ENCODE results near the gene F12. TPM values are rescaled to one million over a fixed set of nuclear protein-coding genes. Genes with fewer than 3 reads are reported as not detected.
A peak's percentile ranks its signal among the peaks of the same experiment; 100 is the strongest.

F12 gene
- total and polyA plus RNA-seq, 2 of the 8 experiments (the other 6 are each of a cell fraction or from before 2014, with no cell fraction given) = 6.5 to 7.8 TPM

GRCh38 chr5:177370488-177371119 is 38.8 kb downstream of the F12 start (continued):
- TF ChIP-seq RFX5 (IDR thresholded peaks at IDR 0.05; ENCODE audit: borderline replicate concordance, low read depth, low read length) (no peak), CREB1 (IDR thresholded peaks at IDR 0.05) (peak; percentile 38; the same call in 1 of the 2 replicates), CHD7 (IDR thresholded peaks at IDR 0.05; ENCODE audit: insufficient replicate concordance, low read length) (no peak), SIRT6 (IDR thresholded peaks at IDR 0.05; ENCODE audit: low read length) (no peak), CHD1 (IDR thresholded peaks at IDR 0.05; ENCODE audit: low read depth, low read length) (no peak)
